Endodermal cell (in vitro differentiated cells): ENCODE results near the gene LRRC25. TPM values are rescaled to one million over a fixed set of nuclear protein-coding genes. Genes with fewer than 3 reads are reported as not detected.

Experiments used
- DNase-seq: peaks from one replicate; pipeline ENCODE4 v3.0.0-alpha.2; 2017
- H3K27ac ChIP-seq: 2 replicates; pipeline ENCODE4 v1.5.1; 2013; ENCODE audit warnings: mild to moderate bottlenecking, low read depth, low read length, moderate library complexity
- H3K27me3 ChIP-seq: 2 replicates; pipeline ENCODE4 v1.6.1; 2013; ENCODE audit warnings: mild to moderate bottlenecking, low read length, moderate library complexity; ENCODE audit not compliant: insufficient read depth, control insufficient read depth, poor library complexity, severe bottlenecking
- H3K36me3 ChIP-seq: 2 replicates; pipeline ENCODE4 v1.7.0; 2013; ENCODE audit warnings: mild to moderate bottlenecking, low read length, moderate library complexity; ENCODE audit not compliant: control insufficient read depth, insufficient read depth
- H3K4me1 ChIP-seq: one replicate; pipeline ENCODE4 v1.7.0; 2013; ENCODE audit warnings: low read length; ENCODE audit not compliant: control insufficient read depth, insufficient read depth
- H3K4me3 ChIP-seq: 2 replicates; pipeline ENCODE4 v1.5.1; 2013; ENCODE audit warnings: mild to moderate bottlenecking, low read length, moderate library complexity
- H3K9ac ChIP-seq: 2 replicates; pipeline ENCODE4 v1.6.1; 2013; ENCODE audit warnings: mild to moderate bottlenecking, low read length, moderate library complexity; ENCODE audit not compliant: poor library complexity, severe bottlenecking; ENCODE audit errors: extremely low read depth
- H3K9me3 ChIP-seq: 2 replicates; pipeline ENCODE4 v1.6.1; 2013; ENCODE audit warnings: mild to moderate bottlenecking, low read length, moderate library complexity; ENCODE audit not compliant: control insufficient read depth
- H3K27ac Mint-ChIP-seq: 2 replicates; pipeline ENCODE4 v1.8.0; 2020; ENCODE audit warnings: mixed read lengths
- H3K27me3 Mint-ChIP-seq: 2 replicates; pipeline ENCODE4 v1.8.0; 2021; ENCODE audit warnings: mild to moderate bottlenecking, mixed read lengths; ENCODE audit not compliant: insufficient read depth
- H3K36me3 Mint-ChIP-seq: 2 replicates; pipeline ENCODE4 v1.8.0; 2020; ENCODE audit warnings: low read depth, mixed read lengths
- H3K4me1 Mint-ChIP-seq: 2 replicates; pipeline ENCODE4 v1.8.0; 2020; ENCODE audit warnings: mixed read lengths
- H3K4me3 Mint-ChIP-seq: 2 replicates; pipeline ENCODE4 v1.8.0; 2020; ENCODE audit warnings: mild to moderate bottlenecking, moderate library complexity, mixed read lengths
- H3K9me3 Mint-ChIP-seq: 2 replicates; pipeline ENCODE4 v1.8.0; 2020; ENCODE audit warnings: mild to moderate bottlenecking, mixed read lengths
- WGBS, 2 experiments: methylation state at CpG; one replicate each; pipeline versions ENCODE4 v1.1.5 to v1.1.7; 2013; ENCODE audit warnings: missing lambda C conversion rate in 2 of 2, mixed read lengths in 1 of 2; ENCODE audit not compliant: insufficient coverage in 1 of 2, insufficient read length in 1 of 2; 5-methylcytosine and 5-hydroxymethylcytosine counted together
- total RNA-seq, 2 donors: library from RNA; stranded (reverse); fragmentation: NEBNext Ultra II Directional in 1 of 2; extraction: Animal tissue kit (Norgen Biotek cat#: 25700) in 1 of 2; gene quantifications; 2 replicates in 1 of 2; 3 replicates in 1 of 2; pipeline ENCODE4 v1.2.1, GENCODE V29; 2021
- TF ChIP-seq, protein P1 (sequence below): fragments of 200-600 bp; sonication (generic); conservative IDR thresholded peaks from 2 replicates; pipeline ENCODE4 v1.5.0; 2021; ENCODE audit warnings: antibody characterized with exemption, mild to moderate bottlenecking

The LRRC25 gene
- total RNA-seq, 2 donors from 2014 or later, result not detected

DNA sequence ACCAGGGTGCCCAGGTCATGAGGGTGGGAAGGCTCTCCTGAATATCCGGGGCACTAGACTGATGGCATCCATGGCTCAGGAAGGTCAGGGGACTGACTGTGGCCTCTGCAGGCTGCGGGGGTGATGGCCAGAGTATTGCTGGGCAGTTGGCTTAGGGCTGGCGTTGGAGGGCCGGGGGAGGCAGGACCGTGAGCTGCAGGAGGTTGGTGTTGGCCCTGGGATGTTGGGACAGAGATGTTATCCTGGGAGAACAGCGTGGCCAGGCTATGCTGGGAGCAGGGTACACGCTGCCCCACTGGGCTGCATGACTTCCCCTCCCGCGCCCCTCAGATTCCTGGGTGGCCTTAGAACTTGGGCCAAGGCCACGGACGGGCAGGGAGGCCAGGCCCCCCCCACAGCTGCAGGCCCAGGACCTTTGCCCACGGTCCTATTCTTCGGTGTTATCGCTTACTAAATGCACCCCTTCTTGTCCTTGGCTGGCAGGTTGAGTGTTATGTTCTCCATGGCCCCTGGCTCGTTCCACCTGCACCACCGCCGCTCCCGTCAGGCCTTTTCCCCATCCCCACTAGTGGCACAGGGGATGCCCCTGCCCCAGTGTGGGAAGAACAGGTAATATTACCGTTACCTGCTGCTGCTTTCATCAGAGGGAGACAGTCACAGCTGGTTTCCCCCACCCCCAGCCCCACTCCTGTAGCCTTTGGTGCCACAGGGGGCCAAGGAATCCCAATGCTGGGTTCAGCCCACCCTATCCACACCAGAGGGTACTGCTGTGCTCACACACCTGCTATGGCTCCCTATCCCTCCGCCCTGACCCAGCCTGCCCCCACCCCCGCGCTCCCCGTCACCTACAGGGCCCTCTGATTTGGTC lies 43.7 kb upstream of the LRRC25 start:
- H3K9me3 ChIP-seq, result no peaks in the 10 kb centered on the region
- H3K36me3 ChIP-seq, result peaks cover 4% of the 10 kb centered on the region
- TF ChIP-seq, protein P1, sequence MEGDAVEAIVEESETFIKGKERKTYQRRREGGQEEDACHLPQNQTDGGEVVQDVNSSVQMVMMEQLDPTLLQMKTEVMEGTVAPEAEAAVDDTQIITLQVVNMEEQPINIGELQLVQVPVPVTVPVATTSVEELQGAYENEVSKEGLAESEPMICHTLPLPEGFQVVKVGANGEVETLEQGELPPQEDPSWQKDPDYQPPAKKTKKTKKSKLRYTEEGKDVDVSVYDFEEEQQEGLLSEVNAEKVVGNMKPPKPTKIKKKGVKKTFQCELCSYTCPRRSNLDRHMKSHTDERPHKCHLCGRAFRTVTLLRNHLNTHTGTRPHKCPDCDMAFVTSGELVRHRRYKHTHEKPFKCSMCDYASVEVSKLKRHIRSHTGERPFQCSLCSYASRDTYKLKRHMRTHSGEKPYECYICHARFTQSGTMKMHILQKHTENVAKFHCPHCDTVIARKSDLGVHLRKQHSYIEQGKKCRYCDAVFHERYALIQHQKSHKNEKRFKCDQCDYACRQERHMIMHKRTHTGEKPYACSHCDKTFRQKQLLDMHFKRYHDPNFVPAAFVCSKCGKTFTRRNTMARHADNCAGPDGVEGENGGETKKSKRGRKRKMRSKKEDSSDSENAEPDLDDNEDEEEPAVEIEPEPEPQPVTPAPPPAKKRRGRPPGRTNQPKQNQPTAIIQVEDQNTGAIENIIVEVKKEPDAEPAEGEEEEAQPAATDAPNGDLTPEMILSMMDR, result no peak
- peaks cover 13% of the 10 kb centered on the region for H3K4me1 Mint-ChIP-seq
- peaks cover 3% of the 10 kb centered on the region for H3K9me3 Mint-ChIP-seq
- H3K27me3 Mint-ChIP-seq, result peaks cover 3% of the 10 kb centered on the region
- H3K4me3 Mint-ChIP-seq, result no peak overlapping the region
- H3K27ac Mint-ChIP-seq, result peak overlapping the region; percentile 64
- H3K4me3 ChIP-seq, result no peak overlapping the region
- H3K9ac ChIP-seq, result no peak overlapping the region
- peaks cover 15% of the 10 kb centered on the region for H3K4me1 ChIP-seq
- H3K27ac ChIP-seq, result no peak overlapping the region
- H3K27me3 ChIP-seq, result no peaks in the 10 kb centered on the region
- H3K36me3 Mint-ChIP-seq, result peaks cover 12% of the 10 kb centered on the region
- 88 to 95% methylated on average over 8 to 23 of the region's 23 CpGs for WGBS, 2 experiments
- DNase-seq, result no peak

- Mint-ChIP-seq H3K36me3 (peaks cover 14% of the 10 kb centered on the region), H3K4me1 (peaks cover 13% of the 10 kb centered on the region), H3K27me3 (peaks cover 3% of the 10 kb centered on the region), H3K27ac (peak overlapping the region; percentile 64), H3K9me3 (peaks cover 3% of the 10 kb centered on the region), H3K4me3 (no peak overlapping the region)
- no peak overlapping the region for H3K27ac ChIP-seq
- no peak overlapping the region for H3K9ac ChIP-seq
- peak; percentile 80 for DNase-seq
- no peaks in the 10 kb centered on the region for H3K9me3 ChIP-seq
- 88 to 91% methylated on average over 6 to 11 of the region's 11 CpGs for WGBS, 2 experiments
- peaks cover 15% of the 10 kb centered on the region for H3K4me1 ChIP-seq
- no peaks in the 10 kb centered on the region for H3K27me3 ChIP-seq
- no peak overlapping the region for H3K4me3 ChIP-seq
- TF ChIP-seq, protein P1, result peak; percentile 66
- peaks cover 3% of the 10 kb centered on the region for H3K36me3 ChIP-seq
These were observed 43.0 kb upstream of the LRRC25 start for GRCh38 chr19:18440415-18440877.

DNA sequence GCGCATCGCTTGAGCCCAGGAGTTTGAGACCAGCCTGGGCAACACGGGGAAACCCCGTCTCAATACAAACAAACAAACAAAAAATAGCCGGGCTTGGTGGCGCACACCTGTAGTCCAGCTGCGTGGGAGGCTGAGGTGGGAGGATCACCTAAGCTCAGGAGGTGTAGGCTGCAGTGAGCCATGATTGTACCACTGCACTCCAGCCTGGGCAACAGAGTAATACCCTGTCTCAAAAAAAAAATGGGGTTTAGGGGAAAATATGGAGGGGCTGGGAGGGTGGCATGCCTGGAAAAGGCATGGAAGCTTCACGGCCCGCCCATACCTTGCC lies 42.5 kb upstream of the LRRC25 start:
- Histone ChIP-seq H3K4me1 (peaks cover 15% of the 10 kb centered on the region), H3K27ac (peak overlapping the region; percentile 92), H3K27me3 (no peaks in the 10 kb centered on the region), H3K9ac (peak overlapping the region; percentile 67), H3K4me3 (no peak overlapping the region), H3K9me3 (no peaks in the 10 kb centered on the region), H3K36me3 (peaks cover 3% of the 10 kb centered on the region)
- Mint-ChIP-seq H3K27me3 (peaks cover 3% of the 10 kb centered on the region), H3K4me3 (peak overlapping the region; percentile 63), H3K27ac (peak overlapping the region; percentile 93), H3K36me3 (peaks cover 14% of the 10 kb centered on the region), H3K4me1 (peaks cover 13% of the 10 kb centered on the region), H3K9me3 (peaks cover 3% of the 10 kb centered on the region)
- WGBS, 2 experiments, result 96 to 97% methylated on average over 5 to 9 of the region's 9 CpGs
- TF ChIP-seq, protein P1, result no peak
- DNase-seq, result no peak
